ENCODE measurements around the gene EWSR1. TPM values are rescaled to one million over a fixed set of nuclear protein-coding genes. Genes with fewer than 3 reads are reported as not detected.
A peak's percentile ranks its signal among the peaks of the same experiment; 100 is the strongest.
"Not testable (repeated sequence)": the region's sequence is repeated elsewhere in the genome, so short reads cannot be mapped to it uniquely, and the experiment has no call there.

Gene EWSR1
- polyA plus RNA-seq, 3 donors from 2014 or later: 135 to 218 (median 214) TPM

DNA sequence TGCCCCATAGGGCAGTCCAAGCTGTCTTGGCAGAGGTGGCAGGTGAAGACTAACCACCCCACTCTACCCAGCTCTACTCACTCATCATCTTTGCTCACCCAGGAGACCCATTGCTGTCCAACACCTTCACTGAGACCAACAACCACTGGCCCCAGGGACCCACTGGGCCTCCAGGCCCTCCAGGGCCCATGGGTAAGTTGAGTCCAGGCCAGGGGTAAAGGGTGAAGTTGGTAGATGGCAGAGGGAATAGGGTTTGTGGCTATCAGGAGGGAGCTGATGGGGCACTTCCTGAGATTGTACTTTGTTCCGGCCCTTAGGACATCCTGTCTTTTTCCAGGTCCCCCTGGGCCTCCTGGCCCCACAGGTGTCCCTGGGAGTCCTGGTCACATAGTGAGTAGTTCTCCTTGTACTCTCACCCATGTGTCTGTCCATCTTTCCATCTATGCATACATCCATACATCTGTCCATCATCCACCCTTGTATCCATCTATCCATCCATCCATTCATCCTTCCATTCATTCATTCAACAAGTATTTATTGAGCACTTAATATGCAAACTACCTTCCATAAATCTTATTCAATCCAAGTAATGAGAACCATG is 34.7 kb upstream of the EWSR1 start:
- Mint-ChIP-seq H3K4me1 (no peaks in the 10 kb centered on the region), H3K27ac (peak overlapping the region in 1 of 6 donors; percentile 17), H3K9me3 (no peaks in the 10 kb centered on the region), H3K36me3 (peaks cover 0 to 5% (median 0%) of the 10 kb centered on the region in 3 donors), H3K4me3 (no peak overlapping the region), H3K27me3 (ENCODE audit: low read depth in 3 of 3) (no peaks in the 10 kb centered on the region)
- DNase-seq: no peak

DNA sequence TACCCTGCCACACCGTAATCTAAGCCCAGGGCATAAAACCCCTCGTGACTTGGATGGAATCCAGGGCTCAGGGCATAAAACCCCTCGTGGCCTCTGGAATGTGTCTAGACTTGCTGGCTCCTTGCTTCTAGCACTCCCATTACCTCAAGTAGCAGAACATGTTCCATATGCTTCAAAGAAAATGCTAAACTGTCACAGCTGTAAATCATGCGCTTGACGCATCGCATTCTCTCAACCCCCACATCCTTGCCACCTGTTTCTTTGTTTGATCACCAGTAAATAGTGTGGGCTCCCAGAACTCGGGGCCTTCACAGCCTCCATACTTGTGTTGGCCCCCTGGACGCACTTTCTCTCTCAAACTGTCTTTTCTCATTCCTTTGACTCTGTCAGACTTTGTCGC is 27.6 kb upstream of the EWSR1 start:
- not testable (repeated sequence) for H3K4me3 Mint-ChIP-seq; H3K9me3 Mint-ChIP-seq; DNase-seq; H3K27me3 Mint-ChIP-seq (ENCODE audit: low read depth in 3 of 3); H3K27ac Mint-ChIP-seq; H3K4me1 Mint-ChIP-seq
- H3K36me3 Mint-ChIP-seq: peaks cover 3 to 14% (median 3%) of the 10 kb centered on the region in 3 donors

DNA sequence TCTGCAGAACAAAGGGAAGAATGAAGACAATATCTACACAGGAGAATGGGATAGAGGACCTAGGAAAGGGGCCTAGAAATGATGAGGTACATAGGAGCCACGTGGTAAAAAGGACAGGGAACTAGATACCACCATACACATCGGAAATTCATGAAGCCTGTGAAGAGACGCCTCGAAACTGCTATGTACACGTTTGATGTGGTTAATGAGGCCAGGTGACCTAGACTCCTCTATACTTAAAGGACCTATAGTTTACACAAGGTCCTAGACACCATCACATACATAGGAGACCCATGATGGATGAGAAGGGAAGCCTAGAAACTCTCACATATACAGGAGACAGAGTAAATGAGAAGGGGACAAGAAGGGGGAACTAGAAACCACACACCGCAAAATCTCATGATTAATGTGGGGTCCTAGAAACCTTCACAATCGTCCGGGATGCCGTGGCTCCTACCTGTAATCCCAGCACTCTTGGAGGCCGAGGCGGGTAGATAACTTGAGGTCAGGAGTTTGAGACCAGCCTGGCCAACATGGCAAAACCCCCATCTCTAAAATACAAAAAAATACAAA is 24.1 kb upstream of the EWSR1 start:
- peaks cover 2 to 8% (median 4%) of the 10 kb centered on the region in 3 donors for H3K27me3 Mint-ChIP-seq (ENCODE audit: low read depth in 3 of 3)
- peaks cover 3 to 14% (median 3%) of the 10 kb centered on the region in 3 donors for H3K36me3 Mint-ChIP-seq
- no peak for DNase-seq
- H3K9me3 Mint-ChIP-seq: peaks cover 0 to 4% (median under 1%) of the 10 kb centered on the region in 6 donors
- no peak overlapping the region for H3K4me3 Mint-ChIP-seq
- H3K27ac Mint-ChIP-seq: no peak overlapping the region
- peaks cover 0 to 2% of the 10 kb centered on the region in 2 donors for H3K4me1 Mint-ChIP-seq

DNA sequence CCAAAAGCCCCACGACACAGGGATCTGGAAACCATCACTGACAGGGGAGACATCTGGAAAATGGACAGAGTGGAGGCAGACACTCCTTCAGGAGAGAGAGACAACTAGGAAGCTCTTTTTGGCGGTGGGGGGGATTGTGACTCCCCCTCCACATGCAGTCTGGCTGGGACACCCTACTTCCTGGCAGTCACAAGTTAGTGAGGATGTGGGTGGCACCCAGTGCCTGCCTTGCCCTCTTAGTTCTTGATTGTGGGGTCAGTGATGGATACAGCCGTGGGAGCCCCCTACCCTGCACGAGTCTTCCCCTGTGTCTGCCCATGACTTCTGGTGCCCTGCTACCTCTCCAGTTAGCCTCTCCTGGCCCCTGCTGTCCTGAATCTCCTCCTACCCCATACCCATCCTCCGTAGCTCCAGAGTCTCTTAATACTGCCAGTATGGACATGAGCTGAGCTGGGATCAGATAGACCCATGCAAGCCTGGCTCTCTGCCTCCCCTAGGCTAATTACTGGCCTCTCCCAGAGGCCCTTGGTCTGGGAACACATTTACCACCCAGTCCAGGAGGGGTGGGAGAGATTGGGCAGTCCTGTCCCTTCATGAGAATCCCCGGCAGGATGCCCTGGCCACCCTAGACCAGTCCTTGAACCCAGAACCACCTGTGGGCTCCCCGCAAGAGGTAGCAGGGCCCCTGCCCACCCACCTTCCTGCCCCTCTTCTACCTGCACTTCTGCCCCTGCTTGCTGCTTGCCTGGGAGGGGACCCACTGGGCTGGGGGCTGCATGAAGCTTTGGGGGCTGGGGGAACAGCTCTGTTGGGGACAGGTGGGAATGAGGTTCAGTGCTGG is 23.1 kb upstream of the EWSR1 start:
- Mint-ChIP-seq H3K36me3 (peaks cover 0 to 14% (median 0%) of the 10 kb centered on the region in 3 donors), H3K4me1 (peaks cover 0 to 2% of the 10 kb centered on the region in 2 donors), H3K27me3 (ENCODE audit: low read depth in 3 of 3) (peaks cover 2 to 8% (median 4%) of the 10 kb centered on the region in 3 donors), H3K4me3 (no peak overlapping the region), H3K27ac (peak overlapping the region in 1 of 6 donors; percentile 42), H3K9me3 (peaks cover 0 to 2% (median 0%) of the 10 kb centered on the region in 6 donors)
- no peak for DNase-seq

DNA sequence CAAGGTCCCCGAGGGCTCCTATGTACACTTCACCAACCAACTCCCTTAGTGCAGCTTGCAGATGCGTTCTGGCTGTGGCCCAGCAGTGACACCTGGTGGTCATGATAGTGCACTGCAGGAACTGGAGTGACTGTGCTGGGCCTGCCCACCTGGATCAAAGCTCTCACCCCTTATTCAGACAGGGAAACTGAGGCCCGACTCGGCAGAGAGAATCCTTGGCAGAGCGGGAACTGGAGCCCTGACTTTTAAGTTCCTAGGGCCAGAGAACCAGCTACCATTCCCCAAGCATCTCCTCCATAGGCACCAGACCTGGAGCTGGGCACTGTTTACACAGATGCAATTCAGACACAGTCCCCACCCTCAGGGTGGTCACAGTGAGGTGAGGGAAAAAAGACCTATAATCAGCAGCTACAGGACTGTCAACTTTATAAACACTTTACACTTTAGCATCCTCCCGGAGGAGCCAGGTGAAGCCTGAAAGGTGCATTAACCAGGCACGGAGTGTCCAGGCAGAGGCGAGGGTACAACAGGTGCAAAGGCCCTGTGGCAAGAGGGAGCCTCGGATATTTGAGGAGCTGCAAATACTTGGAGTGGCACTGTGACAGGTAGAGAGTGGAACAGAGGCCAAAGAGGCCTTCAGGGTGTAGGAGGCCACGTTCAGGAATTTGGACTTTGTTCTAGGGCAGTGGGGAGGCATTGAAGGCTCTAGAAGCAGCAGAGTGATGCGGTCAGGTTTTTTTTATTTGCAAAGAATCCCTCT is 22.3 kb upstream of the EWSR1 start:
- H3K9me3 Mint-ChIP-seq: peaks cover 0 to 2% (median 0%) of the 10 kb centered on the region in 6 donors
- peaks cover 0 to 2% of the 10 kb centered on the region in 2 donors for H3K4me1 Mint-ChIP-seq
- peak overlapping the region in 1 of 6 donors; percentile 42 for H3K27ac Mint-ChIP-seq
- H3K36me3 Mint-ChIP-seq: peaks cover 0 to 14% (median 0%) of the 10 kb centered on the region in 3 donors
- H3K4me3 Mint-ChIP-seq: no peak overlapping the region
- H3K27me3 Mint-ChIP-seq (ENCODE audit: low read depth in 3 of 3): peaks cover 2 to 8% (median 4%) of the 10 kb centered on the region in 3 donors
- peak; percentile 51 to 62 (median 56) for DNase-seq

DNA sequence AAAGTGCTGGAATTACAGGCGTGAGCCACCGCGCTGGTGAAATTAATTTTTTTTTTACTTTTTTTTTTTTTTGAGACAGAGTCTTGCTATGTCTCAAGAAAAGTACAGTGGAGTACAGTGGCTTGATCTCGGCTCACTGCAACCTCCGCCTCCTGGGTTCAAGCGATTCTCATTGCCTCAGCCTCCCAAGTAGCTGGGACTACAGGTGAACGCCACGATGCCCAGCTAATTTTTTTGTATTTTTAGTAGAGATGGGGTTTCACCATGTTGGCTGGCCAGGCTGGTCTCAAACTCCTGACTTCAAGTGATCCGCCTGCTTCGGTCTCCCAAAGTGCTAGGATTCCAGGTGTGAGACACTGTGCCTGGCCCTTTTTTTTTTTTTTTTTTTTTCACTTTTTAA is 20.2 kb upstream of the EWSR1 start:
- not testable (repeated sequence) for H3K27me3 Mint-ChIP-seq (ENCODE audit: low read depth in 3 of 3); H3K36me3 Mint-ChIP-seq; H3K9me3 Mint-ChIP-seq; H3K4me3 Mint-ChIP-seq; H3K27ac Mint-ChIP-seq; H3K4me1 Mint-ChIP-seq; DNase-seq

DNA sequence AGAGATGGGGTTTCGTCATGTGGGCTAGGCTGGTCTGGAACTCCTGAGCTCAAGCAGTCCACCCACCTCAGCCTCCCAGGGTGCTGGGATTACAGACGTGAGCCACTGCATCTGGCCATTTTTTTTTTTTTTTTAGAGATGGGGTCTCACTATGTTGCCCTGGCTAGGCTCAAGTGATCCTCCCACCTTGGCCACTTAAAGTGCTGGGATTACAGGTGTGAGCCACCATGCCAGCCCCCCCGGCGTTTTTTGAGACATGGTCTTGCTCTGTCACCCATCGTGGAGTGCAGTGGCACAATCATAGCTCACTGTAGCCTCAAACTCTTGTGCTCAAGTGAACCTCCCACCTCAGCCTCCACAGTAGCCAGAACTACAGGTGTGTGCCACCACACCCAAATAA is 16.8 kb upstream of the EWSR1 start:
- Mint-ChIP-seq H3K9me3 (no peaks in the 10 kb centered on the region), H3K27me3 (ENCODE audit: low read depth in 3 of 3) (peaks cover 0 to 2% (median 2%) of the 10 kb centered on the region in 3 donors), H3K36me3 (no peaks in the 10 kb centered on the region), H3K27ac (no peak overlapping the region), H3K4me1 (no peaks in the 10 kb centered on the region), H3K4me3 (no peak overlapping the region)
- DNase-seq: no peak

DNA sequence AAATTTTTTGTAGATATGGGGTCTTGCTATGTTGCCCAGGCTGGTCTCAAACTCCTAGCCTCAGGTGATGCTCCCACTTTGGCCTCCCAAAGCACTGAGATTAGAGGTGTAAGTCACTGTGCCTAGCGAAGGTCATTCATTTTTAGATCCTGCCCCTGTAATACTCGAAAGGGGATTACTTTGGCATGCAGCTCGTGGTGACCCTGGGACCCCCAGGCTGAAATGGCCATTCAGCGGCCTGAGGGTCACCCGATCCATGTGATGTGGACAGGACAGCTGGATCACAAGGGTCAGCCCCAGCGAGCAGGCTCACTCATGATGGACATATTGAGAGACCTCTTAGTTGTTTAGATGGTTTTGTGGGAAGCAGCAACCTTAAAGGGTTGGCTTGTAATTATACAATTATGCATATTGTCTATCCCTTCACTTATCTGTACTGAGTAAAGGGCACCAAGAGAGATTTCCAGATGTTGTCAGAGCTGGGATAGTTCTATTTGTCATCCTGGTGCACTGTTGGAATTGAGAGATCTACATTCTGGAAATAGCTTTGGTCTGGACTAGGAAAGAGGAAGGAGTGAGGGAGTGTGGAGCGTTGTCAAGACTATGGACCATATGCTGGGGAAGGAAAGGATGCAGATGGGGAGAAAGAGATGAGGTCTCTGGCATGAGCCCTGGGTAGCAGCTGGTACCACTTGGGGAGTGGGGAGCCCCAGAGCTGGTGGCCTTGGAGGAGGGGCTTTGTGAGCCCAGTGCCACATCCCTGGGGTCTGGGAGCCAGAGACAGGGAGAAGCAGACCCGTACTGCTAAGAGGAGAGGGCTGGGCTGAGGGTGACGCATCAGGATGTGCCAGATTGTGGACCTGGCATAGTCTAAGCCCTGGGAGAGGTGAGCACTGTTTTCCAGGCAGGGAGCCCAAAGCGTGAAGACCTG is 15.8 kb upstream of the EWSR1 start:
- no peak for DNase-seq
- Mint-ChIP-seq H3K27me3 (ENCODE audit: low read depth in 3 of 3) (peaks cover 0 to 2% (median 2%) of the 10 kb centered on the region in 3 donors), H3K9me3 (no peaks in the 10 kb centered on the region), H3K36me3 (no peaks in the 10 kb centered on the region), H3K4me1 (no peaks in the 10 kb centered on the region), H3K27ac (no peak overlapping the region), H3K4me3 (no peak overlapping the region)

DNA sequence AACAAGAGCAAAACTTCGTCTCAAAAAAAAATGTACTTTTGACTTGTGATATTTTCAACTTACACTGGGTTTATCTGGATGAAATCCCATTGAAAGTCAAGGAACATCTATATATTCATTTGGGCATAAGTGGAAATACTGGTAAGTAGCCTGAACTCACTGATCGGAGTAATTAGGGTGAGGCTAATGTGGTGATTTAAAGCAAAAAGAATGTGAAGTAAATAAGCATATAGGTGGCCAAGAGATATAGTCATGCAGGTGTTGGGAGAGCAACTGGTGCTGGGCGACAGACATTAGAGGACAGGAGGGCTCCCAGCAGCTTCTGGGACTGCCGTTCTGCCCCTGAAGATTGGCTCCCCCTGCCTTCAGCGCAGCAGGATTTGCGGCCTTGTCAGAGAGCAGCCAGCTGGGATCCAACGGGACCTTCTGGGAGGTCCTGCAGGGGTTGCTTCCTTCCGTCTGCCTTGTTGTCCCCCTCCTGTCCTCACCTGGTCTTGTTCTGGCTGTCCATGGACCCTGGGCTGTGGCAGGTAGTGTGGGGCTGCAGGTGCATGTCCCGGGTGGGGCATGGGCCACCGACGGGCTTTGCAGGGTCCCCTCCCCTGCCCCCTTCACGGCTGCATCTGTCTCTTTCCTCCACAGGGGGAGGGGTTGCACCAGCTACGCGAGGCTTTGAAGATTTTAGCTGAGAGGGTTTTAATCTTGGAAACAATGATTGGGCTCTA is 14.3 kb upstream of the EWSR1 start:
- Mint-ChIP-seq H3K36me3 (no peaks in the 10 kb centered on the region), H3K4me1 (no peaks in the 10 kb centered on the region), H3K27ac (no peak overlapping the region), H3K4me3 (no peak overlapping the region), H3K27me3 (ENCODE audit: low read depth in 3 of 3) (peaks cover 0 to 2% (median 2%) of the 10 kb centered on the region in 3 donors), H3K9me3 (no peaks in the 10 kb centered on the region)
- no peak for DNase-seq

DNA sequence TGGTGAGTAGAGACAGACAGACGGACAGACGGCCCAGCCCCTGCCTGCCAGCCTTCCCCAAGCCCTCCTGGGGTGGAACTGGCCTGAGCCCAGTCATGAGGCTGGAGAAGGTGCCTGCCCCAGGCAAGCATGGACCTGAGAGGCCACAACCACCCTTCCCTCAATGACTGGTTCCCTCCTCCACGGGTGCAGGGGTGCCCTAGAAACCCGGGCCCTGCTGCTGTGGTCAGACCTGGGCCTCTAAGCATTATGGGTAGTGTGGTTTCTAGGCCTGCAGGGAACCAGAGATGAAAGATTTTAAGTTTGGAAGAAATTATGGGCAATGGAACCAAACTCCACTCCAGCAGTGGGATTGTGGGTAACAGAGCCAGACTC is 13.8 kb upstream of the EWSR1 start:
- no peak for DNase-seq
- no peaks in the 10 kb centered on the region for H3K9me3 Mint-ChIP-seq
- no peaks in the 10 kb centered on the region for H3K4me1 Mint-ChIP-seq
- H3K27ac Mint-ChIP-seq: no peak overlapping the region
- peaks cover 0 to 2% (median 2%) of the 10 kb centered on the region in 3 donors for H3K27me3 Mint-ChIP-seq (ENCODE audit: low read depth in 3 of 3)
- H3K4me3 Mint-ChIP-seq: no peak overlapping the region
- no peaks in the 10 kb centered on the region for H3K36me3 Mint-ChIP-seq

DNA sequence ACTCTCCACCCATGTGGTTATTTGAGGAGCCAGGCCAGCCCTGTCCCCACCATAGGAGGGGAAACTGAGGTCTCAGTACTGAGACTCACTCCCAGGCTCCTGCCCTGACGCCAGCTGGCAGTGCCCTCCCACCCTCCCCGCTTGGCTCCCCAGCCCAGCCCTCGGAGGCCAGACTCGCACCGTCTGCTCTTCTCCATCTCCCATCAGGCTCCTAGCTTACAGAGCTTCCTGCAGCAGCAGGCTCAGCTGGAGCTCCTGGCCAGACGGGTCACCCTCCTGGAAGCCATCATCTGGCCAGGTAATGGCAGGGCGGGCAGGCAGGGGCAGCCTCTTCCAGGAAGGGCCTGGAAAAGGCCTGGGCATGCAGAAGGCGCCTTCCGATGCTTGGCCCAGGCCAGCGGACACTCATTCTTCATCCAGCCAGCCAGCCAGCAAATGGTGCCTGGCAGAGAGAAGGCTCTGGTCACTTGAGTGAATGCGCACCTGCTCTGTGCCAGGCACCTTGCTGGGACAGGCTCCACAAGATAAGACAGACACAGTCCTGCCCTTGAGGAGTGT is 12.9 kb upstream of the EWSR1 start:
- H3K36me3 Mint-ChIP-seq: no peaks in the 10 kb centered on the region
- no peaks in the 10 kb centered on the region for H3K9me3 Mint-ChIP-seq
- no peak overlapping the region for H3K4me3 Mint-ChIP-seq
- no peak overlapping the region for H3K27ac Mint-ChIP-seq
- H3K4me1 Mint-ChIP-seq: no peaks in the 10 kb centered on the region
- DNase-seq: no peak
- peaks cover 0 to 2% (median 2%) of the 10 kb centered on the region in 3 donors for H3K27me3 Mint-ChIP-seq (ENCODE audit: low read depth in 3 of 3)

DNA sequence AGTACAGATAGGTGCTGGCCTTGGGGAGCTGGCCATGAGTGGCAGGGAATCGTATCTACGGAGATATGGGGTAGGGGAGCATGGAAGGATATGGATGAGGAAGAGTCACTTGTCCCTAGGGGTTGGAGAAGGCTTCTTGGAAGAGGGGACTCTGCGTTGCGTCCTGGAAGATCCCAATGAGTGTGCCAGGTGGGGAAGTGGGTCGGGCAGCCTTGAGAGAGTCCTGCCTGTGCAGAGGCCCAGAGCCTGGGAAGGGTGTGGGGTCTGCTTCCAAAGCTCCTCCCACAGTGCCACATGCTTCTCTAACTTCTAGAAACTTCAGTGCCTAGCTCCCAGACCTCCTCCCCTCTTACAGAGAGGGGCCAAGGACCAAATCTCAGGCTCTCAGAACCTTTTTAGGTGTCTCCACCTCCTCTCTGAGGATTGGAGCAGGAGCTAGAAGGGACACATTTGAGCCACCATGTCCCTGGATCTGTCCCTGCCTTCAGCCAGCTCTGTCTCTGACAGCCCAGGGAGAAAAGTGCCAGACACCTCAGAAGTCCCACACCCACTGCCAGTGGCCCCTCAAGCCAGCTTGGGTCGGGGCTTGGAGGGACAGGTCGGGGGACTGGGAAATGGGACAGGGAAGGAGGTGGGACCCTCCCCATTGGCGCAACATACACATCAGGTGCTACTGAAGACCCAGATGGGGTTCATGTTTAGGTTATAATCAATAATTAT is 11.3 kb upstream of the EWSR1 start:
- Mint-ChIP-seq H3K27ac (no peak overlapping the region), H3K4me3 (no peak overlapping the region), H3K4me1 (no peaks in the 10 kb centered on the region), H3K36me3 (no peaks in the 10 kb centered on the region), H3K9me3 (no peaks in the 10 kb centered on the region), H3K27me3 (ENCODE audit: low read depth in 3 of 3) (peaks cover 0 to 2% (median 2%) of the 10 kb centered on the region in 3 donors)
- DNase-seq: no peak
